GM12878 (cell line): ENCODE results near the gene FBXO21. TPM values are rescaled to one million over a fixed set of nuclear protein-coding genes. Genes with fewer than 3 reads are reported as not detected.
A peak's percentile ranks its signal among the peaks of the same experiment; 100 is the strongest.

Experiments
- ATAC-seq: fragments of 200-7000 bp; cut with Tn5 transposase; 3 replicates; pipeline ENCODE4 v1.9.1; 2020; ENCODE audit warnings: mild to moderate bottlenecking, moderate library complexity
- BruUV-seq: library from RNA; stranded (reverse); fragments of 400-500 nt; replicated peaks from 2 replicates; lab custom pipeline; 2021; lab: Mats Ljungman, UMichigan
- CTCF ChIA-PET: fragments of 300-600 bp; sonication (Branson Sonifier 250); formaldehyde crosslinking; extraction: SDS; loops from one replicate; lab custom pipeline; 2021; ENCODE audit warnings: inconsistent platforms; lab: Yijun Ruan, JAX
- POLR2A ChIA-PET: fragments of 350-600 bp; formaldehyde crosslinking; extraction: SDS; loops from one replicate; lab custom pipeline; 2021; ENCODE audit warnings: inconsistent platforms; lab: Charles Lee
- RAD21 ChIA-PET: fragments of 300-600 bp; sonication (Branson Sonifier 250); formaldehyde crosslinking; loops from one replicate; lab custom pipeline; 2023; ENCODE audit warnings: antibody characterized with exemption; ENCODE audit not compliant: unreplicated experiment; lab: Charles Lee
- SMC1A ChIA-PET: fragments of 300-600 bp; sonication (Branson Sonifier 250); formaldehyde crosslinking; loops from one replicate; lab custom pipeline; 2023; ENCODE audit not compliant: unreplicated experiment, uncharacterized antibody; lab: Charles Lee
- DNase-seq: peaks from one replicate; pipeline ENCODE4 v3.0.0-alpha.2; 2011; ENCODE audit warnings: low read depth, low spot score
- FAIRE-seq: peaks from 3 replicates; lab custom pipeline; 2011; peaks lifted over from hg19 to GRCh38; lab: Jason Lieb, UNC
- H2AFZ ChIP-seq: 2 replicates; pipeline ENCODE4 v1.6.0; 2011; ENCODE audit warnings: low read depth, low read length, control low read depth; ENCODE audit not compliant: control insufficient read depth
- H3K27ac ChIP-seq: 2 replicates; pipeline ENCODE4 v1.5.1; 2011; ENCODE audit warnings: control low read depth; ENCODE audit not compliant: control insufficient read depth, insufficient read depth
- H3K27me3 ChIP-seq, 2 experiments: replicated peaks in 1 of 2; 2 replicates each; pipeline versions ENCODE4 v1.6.0 to v1.6.1; 2011; ENCODE audit warnings: low read length in 1 of 2; ENCODE audit not compliant: control insufficient read depth in 2 of 2, insufficient read depth in 2 of 2
- H3K36me3 ChIP-seq, 2 experiments: 2 replicates each; pipeline ENCODE4 v1.5.1; 2011; ENCODE audit warnings: low read length in 1 of 2; ENCODE audit not compliant: control insufficient read depth in 2 of 2, insufficient read depth in 2 of 2
- H3K4me1 ChIP-seq: 2 replicates; pipeline ENCODE4 v1.6.1; 2011; ENCODE audit warnings: mild to moderate bottlenecking, low read length, moderate library complexity, mixed read lengths; ENCODE audit not compliant: control insufficient read depth, insufficient read depth
- H3K4me2 ChIP-seq: 2 replicates; pipeline ENCODE4 v1.6.0; 2011; ENCODE audit warnings: control low read depth; ENCODE audit not compliant: control insufficient read depth, insufficient read depth
- H3K4me3 ChIP-seq: fragments of 200-600 bp; sonication (generic); 2 replicates; pipeline ENCODE4 v1.5.1; 2016
- H3K79me2 ChIP-seq: 2 replicates; pipeline ENCODE4 v1.6.0; 2011; ENCODE audit warnings: low read length; ENCODE audit not compliant: control insufficient read depth, insufficient read depth
- H3K9ac ChIP-seq: 2 replicates; pipeline ENCODE4 v1.8.0; 2011; ENCODE audit warnings: low read length, control low read depth, mixed read lengths; ENCODE audit not compliant: control insufficient read depth, insufficient read depth
- H3K9me3 ChIP-seq: replicated peaks from 3 replicates; pipeline ENCODE4 v1.5.1; 2011; ENCODE audit warnings: mild to moderate bottlenecking, low read length; ENCODE audit not compliant: control insufficient read depth, insufficient read depth
- H4K20me1 ChIP-seq: 2 replicates; pipeline ENCODE4 v1.6.0; 2011; ENCODE audit not compliant: control insufficient read depth, insufficient read depth
- BMI1 ChIP-seq: fragments of 450-650 bp; IDR thresholded peaks from 2 replicates; pipeline ENCODE4 v1.6.1; 2016; ENCODE audit warnings: mild to moderate bottlenecking, moderate library complexity, borderline replicate concordance
- CHD2 ChIP-seq: IDR thresholded peaks from 2 replicates; pipeline ENCODE4 v1.6.1; 2011; ENCODE audit warnings: low read depth, low read length, improper control_type of control experiment, borderline replicate concordance
- EGR1 ChIP-seq, 2 experiments: IDR thresholded peaks; 1 replicate in 1 of 2; 2 replicates in 1 of 2; pipeline ENCODE4 v1.6.1; 2011 to 2012; ENCODE audit warnings: low read depth in 2 of 2, low read length in 2 of 2, borderline replicate concordance in 1 of 2, mild to moderate bottlenecking in 1 of 2, moderate library complexity in 1 of 2
- FOS ChIP-seq: IDR thresholded peaks from 3 replicates; pipeline ENCODE4 v1.6.1; 2011; ENCODE audit warnings: borderline replicate concordance; ENCODE audit not compliant: insufficient read length; ENCODE audit errors: extremely low read depth
- HDAC6 ChIP-seq: fragments of 200-600 bp; sonication (generic); IDR thresholded peaks from one replicate; pipeline ENCODE4 v1.8.0; 2017; ENCODE audit warnings: antibody characterized with exemption; ENCODE audit not compliant: unreplicated experiment
- IRF3 ChIP-seq: fragments of 450-650 bp; IDR thresholded peaks from 2 replicates; pipeline ENCODE4 v1.6.1; 2014; ENCODE audit warnings: mild to moderate bottlenecking
- IRF5 ChIP-seq: fragments of 450-650 bp; IDR thresholded peaks from 2 replicates; pipeline ENCODE4 v1.6.1; 2017; ENCODE audit warnings: borderline replicate concordance
- PKNOX1 ChIP-seq: fragments of 450-650 bp; IDR thresholded peaks from 2 replicates; pipeline ENCODE4 v1.6.1; 2016; ENCODE audit warnings: mild to moderate bottlenecking
- PML ChIP-seq: IDR thresholded peaks from 2 replicates; pipeline ENCODE4 v1.6.1; 2012; ENCODE audit warnings: low read length, inconsistent platforms
- SUZ12 ChIP-seq: fragments of 200-600 bp; sonication (generic); IDR thresholded peaks from one replicate; pipeline ENCODE4 v1.6.1; 2018; ENCODE audit warnings: antibody characterized with exemption, mild to moderate bottlenecking; ENCODE audit not compliant: unreplicated experiment
- YBX1 ChIP-seq: fragments of 450-650 bp; IDR thresholded peaks from 2 replicates; pipeline ENCODE4 v1.6.1; 2016; ENCODE audit warnings: antibody characterized with exemption
- ZNF217 ChIP-seq: fragments of 450-650 bp; IDR thresholded peaks from 2 replicates; pipeline ENCODE4 v1.6.1; 2017; ENCODE audit warnings: antibody characterized with exemption, mild to moderate bottlenecking
- ZNF687 ChIP-seq: fragments of 450-650 bp; IDR thresholded peaks from 2 replicates; pipeline ENCODE4 v1.6.1; 2017; ENCODE audit warnings: mild to moderate bottlenecking, moderate library complexity
- WGBS: methylation state at CpG from one replicate; pipeline ENCODE4 v1.1.6; 2016; ENCODE audit warnings: low lambda C conversion rate; ENCODE audit not compliant: insufficient replicate concordance, insufficient coverage; ENCODE audit errors: missing lambda C conversion rate; 5-methylcytosine and 5-hydroxymethylcytosine counted together
- in situ Hi-C: fragments of 300-500 bp; cut with MboI; formaldehyde crosslinking; loops from 9 replicates; pipeline ENCODE4 v1.14.3; 2018; ENCODE audit warnings: mixed read lengths
- intact Hi-C: fragments of 100-400 bp; cut with micrococcal nuclease; formaldehyde crosslinking; loops from one replicate; pipeline ENCODE4 v1.14.2; 2022; ENCODE audit not compliant: unreplicated experiment
- polyA plus RNA-seq, 11 experiments: library from polyadenylated mRNA; depleted of rRNA in 4 of 11; unstranded in 6 of 11; stranded (reverse) in 5 of 11; fragments of >200 nt; fragmentation: Nextera tagmentation in 4 of 11; fragmentation: Illumina TruSeq in 1 of 11; extraction: Ambion mirVana in 4 of 11; extraction: Trizol in 1 of 11; gene quantifications; 1 replicate in 1 of 11; 2 replicates in 10 of 11; pipeline versions ENCODE4 v1.2.1 to v1.2.3, GENCODE V29; 2011 to 2016; ENCODE audit warnings: inconsistent platforms in 2 of 11, missing spikeins in 2 of 11, low read depth in 1 of 11
- total RNA-seq, 4 experiments: library from RNA; depleted of rRNA in 3 of 4; stranded (reverse); fragments of >200 nt in 3 of 4; fragmentation: Illumina TruSeq in 1 of 4; extraction: Trizol in 1 of 4; gene quantifications; 2 replicates each; pipeline versions ENCODE4 v1.2.1 to v1.2.3, GENCODE V29; 2013 to 2021

FBXO21 gene
- total and polyA plus RNA-seq, 10 of the 15 experiments (the other 5 are each of a cell fraction or from before 2014, with no cell fraction given): 5.5 to 32.6 (median 18.9) TPM

GRCh38 chr12:117111386-117111785 lies 78.9 kb downstream of the FBXO21 start (continued):
- TF ChIP-seq HDAC6 (no peak), IRF5 (no peak), YBX1 (no peak), SUZ12 (no peak), EGR1 (IDR thresholded peaks at IDR 0.05; ENCODE audit: borderline replicate concordance in 1 of 2, low read depth in 2 of 2, low read length in 2 of 2) (no peak), PML (no peak), ZNF217 (no peak)
- TF ChIP-seq, all 136 proteins: peak for 0

GRCh38 chr12:117109943-117110635 lies 80.2 kb downstream of the FBXO21 start:
- CTCF ChIA-PET: interaction anchor here (2.5 kb wide), 1 partner anchor 10 kb away, joined by 11 read pairs; no protein-coding TSS in a partner anchor
- intact Hi-C loops (no loop called here), in situ Hi-C loops (no loop called here)
- ATAC-seq (no peak), FAIRE-seq (no peak), DNase-seq (no peak)
- BruUV-seq: no TSS peak
- Histone ChIP-seq H4K20me1 (no peaks in the 10 kb centered on the region), H3K9ac (no peak overlapping the region), H3K27ac (no peak overlapping the region), H3K9me3 (no peaks in the 10 kb centered on the region; the same call in 2 of the 3 replicates), H3K27me3 (no peaks in the 10 kb centered on the region; a peak in 2 of 4 replicates), H3K4me1 (no peaks in the 10 kb centered on the region; the same call in 1 of the 2 replicates), H3K4me3 (no peak overlapping the region), H2AFZ (no peak overlapping the region), H3K79me2 (no peaks in the 10 kb centered on the region), H3K36me3 (no peaks in the 10 kb centered on the region), H3K4me2 (no peak overlapping the region)
- POLR2A ChIA-PET: interaction anchor here (0.6 kb wide), 1 partner anchor 23 kb away, joined by 3 read pairs; no protein-coding TSS in a partner anchor
- SMC1A ChIA-PET: interaction anchor here (0.5 to 1.1 kb wide), 2 partner anchors 12 to 410 kb away, joined by 3 to 4 read pairs; no protein-coding TSS in a partner anchor
- RAD21 ChIA-PET: interaction anchor here (1.1 kb wide), 1 partner anchor 178 kb away, joined by 3 read pairs; no protein-coding TSS in a partner anchor
- 61% methylated on average over 8 of the region's 8 CpGs for whole genome bisulfite sequencing
- TF ChIP-seq ZNF687 (no peak), PKNOX1 (peak; percentile 24; the same call in 1 of the 2 replicates), FOS (no peak), CHD2 (no peak), BMI1 (no peak), IRF3 (no peak)
- TF ChIP-seq, all 136 proteins: peak for 1
